Activated CD4-positive, alpha-beta T cell treated with anti-CD3 and anti-CD28 coated beads for 4 hours (primary cell): ENCODE measurements around the gene EDNRA.

ENCODE experiments used
- DNase-seq, 2 donors: peaks; one replicate each; pipeline ENCODE4 v3.0.0-alpha.2; 2020

Gene EDNRA

GRCh38 chr4:147546349-147546748 lies 65.5 kb downstream of the EDNRA start:
- DNase-seq: no peak

- DNase-seq: no peak
These were observed 66.6 kb downstream of the EDNRA start for GRCh38 chr4:147547314-147548056.

GRCh38 chr4:147548256-147548655 lies 67.4 kb downstream of the EDNRA start:
- no peak for DNase-seq

DNA sequence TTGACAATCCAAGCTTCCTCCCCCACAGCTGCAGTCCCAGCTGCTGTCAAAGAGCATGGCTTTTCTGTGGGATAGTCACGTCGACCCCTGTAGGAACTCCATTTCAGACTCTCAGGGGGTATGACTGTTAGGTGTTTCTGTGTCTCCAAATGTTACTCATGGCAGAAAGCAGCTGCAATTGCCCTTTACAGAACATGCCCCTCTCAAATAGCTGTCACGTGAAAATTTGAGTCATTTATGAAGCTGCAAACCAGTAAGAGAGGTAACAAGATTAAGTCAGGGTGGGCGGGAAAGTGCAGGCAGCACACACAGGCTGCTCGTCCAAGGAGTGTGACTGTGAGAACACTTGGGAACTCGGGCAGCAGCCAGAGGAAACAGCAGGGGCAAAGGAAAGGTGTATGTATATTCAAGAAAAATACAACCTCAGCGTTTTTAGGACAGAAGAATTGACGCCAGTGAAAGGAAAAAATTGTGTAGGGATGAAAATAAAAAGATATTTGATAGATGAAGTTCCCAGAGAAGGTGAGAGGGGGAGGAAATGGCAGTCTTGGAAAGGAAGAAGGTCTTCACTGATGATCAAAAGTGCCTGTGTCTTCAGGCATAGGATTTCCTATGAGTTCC lies 69.8 kb downstream of the EDNRA start:
- no peak for DNase-seq

DNA sequence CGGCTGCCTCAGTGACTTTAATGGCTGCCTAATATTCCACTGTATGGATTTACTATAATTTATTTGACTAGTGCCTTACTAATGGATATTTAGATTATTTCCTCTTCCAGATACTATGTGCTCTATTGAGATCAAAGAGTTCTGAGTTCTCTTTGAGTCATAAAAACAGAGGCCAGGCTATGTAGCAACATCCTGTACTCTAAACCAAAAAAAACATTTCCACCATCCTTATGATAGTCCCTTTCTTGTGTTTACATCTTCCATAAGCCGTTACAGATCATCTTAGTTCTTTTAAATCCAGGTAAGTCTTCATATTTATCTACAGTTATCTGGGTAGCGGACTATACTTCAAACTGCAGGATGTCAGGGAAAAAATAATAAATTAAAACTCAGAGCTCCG lies 79.7 kb downstream of the EDNRA start:
- no peak for DNase-seq

DNA sequence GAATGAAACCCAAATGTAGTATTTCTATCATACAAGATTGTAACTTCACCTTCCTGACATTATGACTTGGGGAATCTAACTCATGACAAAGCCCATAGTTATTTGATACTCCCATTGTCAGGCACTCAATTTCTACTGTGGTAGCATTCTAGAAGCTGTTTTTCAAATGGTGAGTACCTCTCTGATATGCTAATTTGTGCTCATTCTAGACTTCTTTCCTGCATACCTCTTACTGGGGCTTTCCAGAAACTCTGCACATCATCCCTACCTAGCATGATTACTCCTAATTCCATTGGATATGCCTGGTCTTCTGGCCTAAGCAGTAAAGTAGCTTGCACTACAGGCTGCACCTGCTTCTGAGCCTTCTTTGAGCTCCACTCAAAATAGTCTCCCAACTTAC lies 85.9 kb downstream of the EDNRA start:
- no peak for DNase-seq

GRCh38 chr4:147567276-147567675 lies 86.4 kb downstream of the EDNRA start:
- DNase-seq: no peak

DNA sequence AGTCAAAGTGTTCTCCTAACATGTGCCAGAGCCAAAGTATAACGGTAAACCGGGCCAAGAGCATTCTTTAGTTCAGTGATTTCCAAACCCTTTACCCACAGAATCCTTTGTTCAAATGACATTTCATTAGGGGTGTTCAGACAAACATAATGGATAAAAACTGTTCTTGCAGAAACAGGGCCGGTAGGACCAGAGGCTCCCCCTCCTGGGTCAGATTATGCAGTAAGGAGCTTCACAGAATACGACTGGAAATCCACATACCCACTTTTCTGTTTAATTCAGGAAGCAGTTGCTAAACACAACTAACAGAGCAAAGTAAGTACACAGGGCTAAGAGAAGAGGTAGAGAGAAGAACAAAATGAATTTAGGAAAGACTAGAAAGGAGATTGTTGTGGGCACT lies 89.7 kb downstream of the EDNRA start:
- DNase-seq: no peak

DNA sequence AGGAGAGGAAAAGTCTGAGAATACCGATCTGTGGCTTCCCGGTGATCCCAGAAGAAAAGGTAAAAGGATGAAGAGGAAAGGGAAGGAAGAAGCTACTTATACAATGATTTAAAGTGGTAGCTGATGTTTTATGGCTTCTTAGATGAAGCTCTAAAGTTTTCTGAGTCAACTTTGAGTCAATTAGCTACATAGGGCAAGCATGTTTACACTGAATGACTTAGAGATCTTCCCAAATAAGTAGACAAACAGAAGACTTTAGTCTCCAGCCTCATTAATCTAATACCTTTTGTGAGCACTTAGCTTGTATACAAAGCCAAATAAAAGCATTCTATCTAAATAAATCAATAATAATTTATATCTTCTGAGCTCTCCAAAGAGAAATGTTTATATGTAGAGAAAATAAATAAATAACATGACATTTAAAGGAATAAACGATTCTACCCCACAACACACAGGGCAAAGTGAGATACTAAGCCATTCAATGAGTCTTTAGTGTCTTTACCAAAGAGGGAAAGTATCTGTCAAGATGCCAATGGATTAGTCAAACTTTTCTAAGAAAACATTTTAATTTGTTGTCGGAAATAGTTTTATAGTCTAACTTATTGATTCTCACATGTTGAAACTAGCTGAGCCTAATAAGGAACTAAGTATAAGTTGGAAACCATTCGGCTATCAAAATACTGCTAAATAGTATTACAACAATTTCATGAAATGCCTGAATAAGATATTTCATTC lies 90.3 kb downstream of the EDNRA start:
- DNase-seq: no peak

GRCh38 chr4:147576084-147576483 lies 95.2 kb downstream of the EDNRA start:
- no peak for DNase-seq

GRCh38 chr4:147578051-147578476 lies 97.2 kb downstream of the EDNRA start:
- no peak for DNase-seq

- no peak for DNase-seq
These were observed 97.7 kb downstream of the EDNRA start for GRCh38 chr4:147578593-147578992.

GRCh38 chr4:147580396-147580795 lies 99.5 kb downstream of the EDNRA start:
- no peak for DNase-seq

DNA sequence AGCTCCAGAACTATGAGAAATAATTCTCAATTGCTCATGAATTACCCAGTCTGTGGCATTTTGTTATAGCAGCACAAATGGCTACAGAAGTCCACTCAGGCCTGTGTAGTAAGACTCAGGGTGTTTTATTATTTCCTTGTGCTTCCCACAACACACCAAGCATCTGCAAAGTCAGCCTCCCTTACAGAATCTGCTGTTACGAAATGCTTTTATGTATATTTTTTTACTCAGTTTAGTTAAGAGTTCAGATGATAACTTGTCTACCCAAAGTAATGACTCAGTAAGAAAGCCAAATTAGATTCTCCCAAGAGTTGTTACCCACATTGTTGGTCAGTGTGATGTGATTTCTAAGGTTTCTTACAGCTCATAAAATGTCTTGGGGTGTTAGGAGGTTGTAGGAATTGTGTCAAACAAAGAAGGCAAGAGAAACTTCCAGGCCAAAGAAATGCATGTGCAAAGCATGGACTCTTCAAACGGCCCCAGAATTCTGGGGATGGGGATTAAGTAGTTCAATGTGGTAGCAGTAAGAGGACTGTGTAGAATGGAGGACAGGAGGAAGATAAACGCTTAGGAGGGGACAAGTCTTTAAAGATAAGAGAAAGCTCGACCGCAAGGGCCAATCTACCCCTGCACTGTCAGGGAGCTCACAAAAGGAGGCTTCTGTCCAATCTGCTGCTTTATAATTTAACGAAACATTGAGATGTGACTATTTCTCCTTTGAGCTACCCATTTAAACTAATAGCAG lies 100.9 kb downstream of the EDNRA start:
- no peak for DNase-seq

DNA sequence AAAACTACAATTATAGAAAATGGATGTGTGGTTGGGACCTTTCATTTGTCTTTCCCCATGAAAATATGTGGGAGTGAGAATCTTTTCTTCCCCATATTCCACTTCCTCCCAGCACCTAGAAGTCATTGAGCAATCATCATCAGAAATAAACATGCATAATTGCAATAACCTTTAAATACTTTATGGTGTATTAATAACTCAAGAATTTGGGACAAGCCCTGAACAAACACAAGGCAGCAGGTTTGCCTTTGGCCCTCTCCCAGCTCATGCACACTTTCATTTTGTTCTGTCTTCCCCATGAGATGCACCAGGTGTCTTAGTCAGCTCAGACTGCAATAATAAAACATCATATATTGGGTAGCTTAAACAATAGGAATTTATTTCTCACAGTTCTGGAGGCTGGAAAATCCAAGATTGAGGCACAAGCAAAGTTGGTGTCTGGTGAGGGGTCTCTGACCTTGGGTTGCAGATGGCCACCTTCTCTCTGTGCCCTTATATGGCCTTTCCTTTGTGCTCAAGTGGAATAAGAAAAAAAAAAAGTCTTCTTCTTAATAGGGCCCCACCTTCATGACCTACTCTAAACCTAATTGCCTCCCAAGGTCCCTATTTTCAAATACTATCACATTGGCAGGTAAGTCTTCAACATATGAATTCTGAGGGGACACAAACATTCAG lies 101.6 kb downstream of the EDNRA start:
- no peak for DNase-seq

DNA sequence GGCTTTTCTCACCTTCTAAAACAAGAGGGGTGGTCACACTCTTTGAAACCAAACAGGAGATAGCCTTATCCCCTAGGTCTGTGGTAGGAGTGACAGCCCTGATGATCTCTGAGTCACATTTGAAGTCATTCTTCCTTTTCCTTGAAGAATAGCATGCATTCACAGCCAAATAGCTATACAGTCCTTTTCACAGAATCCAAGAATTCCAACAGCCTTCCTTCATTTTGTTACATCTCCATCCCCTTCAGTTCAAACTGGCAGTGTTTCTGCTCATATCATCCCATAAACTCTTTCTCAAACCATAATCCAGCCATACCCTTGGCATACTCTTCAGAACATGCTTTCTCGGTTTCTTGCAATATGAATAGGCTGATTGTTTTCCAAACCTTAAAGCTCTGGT lies 103.0 kb downstream of the EDNRA start:
- DNase-seq: no peak

DNA sequence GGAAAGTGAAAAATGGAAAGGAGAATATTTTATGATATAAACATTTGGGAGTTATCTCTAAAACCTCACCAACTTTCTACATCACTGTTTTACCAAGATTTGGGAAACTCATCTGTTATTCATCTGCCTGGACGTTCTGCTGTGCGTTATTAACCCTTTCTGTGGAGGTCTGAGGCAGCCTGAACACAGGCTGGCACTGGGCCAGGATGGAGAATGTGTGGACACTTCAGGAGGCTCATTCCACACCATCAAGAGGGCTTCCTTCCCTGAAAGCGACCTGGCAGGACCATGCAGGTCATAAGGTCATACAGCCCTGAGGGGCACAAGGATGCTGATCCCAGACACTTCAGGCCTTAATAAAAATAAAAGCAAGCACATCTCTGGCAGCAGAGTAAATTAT lies 105.1 kb downstream of the EDNRA start:
- no peak for DNase-seq

DNA sequence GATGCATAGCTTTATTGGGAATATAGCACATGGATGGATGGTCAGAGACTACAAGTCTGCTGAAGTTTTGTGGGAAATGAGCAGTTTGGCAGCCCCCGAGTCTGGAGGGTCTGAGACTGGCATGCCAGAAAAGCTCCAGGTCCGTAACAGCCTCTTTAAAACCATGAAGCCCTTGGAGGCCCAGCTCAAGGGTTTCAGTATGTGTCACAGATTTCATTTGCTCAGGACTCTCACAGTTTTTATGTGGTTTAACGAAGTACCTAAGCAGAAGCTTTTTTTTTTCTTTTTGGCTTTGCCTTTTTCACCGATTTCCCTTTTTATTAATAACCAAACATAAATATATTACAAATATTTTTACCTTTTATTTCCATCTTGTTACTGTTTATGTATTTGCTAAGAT lies 105.7 kb downstream of the EDNRA start:
- DNase-seq: no peak

GRCh38 chr4:147587041-147587440 lies 106.1 kb downstream of the EDNRA start:
- no peak for DNase-seq

DNA sequence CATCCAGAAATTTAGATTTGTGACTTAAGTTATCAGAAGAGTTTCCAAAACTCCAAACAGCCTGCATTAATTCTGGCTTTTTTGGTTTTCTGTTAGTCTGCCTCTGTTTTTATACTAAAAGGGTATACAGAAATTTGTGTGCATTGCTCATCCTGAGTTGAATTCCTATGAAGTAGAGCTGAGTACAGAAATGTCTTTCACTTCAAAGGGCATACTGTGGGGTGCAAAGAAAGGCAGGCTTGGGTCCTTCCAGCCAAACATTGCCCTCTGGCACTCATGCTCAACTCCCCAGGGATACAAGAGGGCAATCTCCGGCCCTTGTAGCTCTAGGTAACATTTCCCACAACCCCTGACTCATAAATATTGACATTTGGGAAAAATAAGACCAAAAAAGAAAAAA lies 108.7 kb downstream of the EDNRA start:
- no peak for DNase-seq

DNA sequence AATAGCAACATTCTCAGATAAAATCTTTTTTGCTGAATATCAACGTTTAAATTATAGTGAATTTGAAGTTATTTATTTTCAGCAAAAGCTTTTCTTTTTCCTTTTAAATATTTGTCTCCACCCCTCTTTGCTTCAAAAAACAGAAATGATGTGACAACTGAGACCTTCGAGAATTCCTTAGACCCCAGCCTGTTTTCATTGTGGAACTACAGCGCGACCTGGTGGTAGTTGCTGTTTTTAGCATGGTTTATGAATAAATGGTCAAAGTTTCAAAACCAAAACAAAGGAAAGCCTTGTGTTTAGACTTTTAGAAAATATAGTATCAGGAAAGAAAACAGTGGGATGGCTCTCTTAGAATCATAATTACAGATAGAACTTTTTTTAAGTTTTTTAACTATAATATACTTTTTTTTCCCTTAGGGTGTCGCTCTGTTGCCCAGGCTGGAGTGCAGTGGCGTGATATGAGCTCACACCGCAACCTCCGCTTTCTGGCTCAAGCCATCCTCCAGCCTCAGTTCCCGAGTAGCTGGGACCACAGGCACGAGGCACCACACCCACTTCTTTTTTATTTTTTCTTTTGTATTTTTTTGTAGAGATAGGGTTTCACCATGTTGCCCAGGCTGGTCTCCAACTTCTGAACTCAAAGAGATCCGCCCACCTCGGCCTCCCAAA lies 109.5 kb downstream of the EDNRA start:
- peak in 1 of 2 donors; percentile 24 for DNase-seq

- DNase-seq: no peak
These were observed 110.2 kb downstream of the EDNRA start for GRCh38 chr4:147591106-147591505.
